IMR-90 (cell line): ENCODE measurements around the gene DPEP2NB. TPM values are rescaled to one million over a fixed set of nuclear protein-coding genes. Genes with fewer than 3 reads are reported as not detected.

ENCODE experiments used
- ATAC-seq: fragments of 200-7000 bp; cut with Tn5 transposase; 2 replicates; pipeline ENCODE4 v1.9.1; 2020; ENCODE audit warnings: low read depth, mild to moderate bottlenecking, moderate library complexity
- BruUV-seq: library from RNA; stranded (reverse); fragments of 400-500 nt; replicated peaks from 2 replicates; lab custom pipeline; 2021; lab: Mats Ljungman, UMichigan
- CTCF ChIA-PET: fragments of 300-600 bp; formaldehyde crosslinking; extraction: SDS; loops from one replicate; lab custom pipeline; 2021; ENCODE audit warnings: antibody characterized with exemption; lab: Yijun Ruan, JAX
- POLR2A ChIA-PET: fragments of 300-600 bp; sonication (Branson Sonifier 250); formaldehyde crosslinking; loops from one replicate; lab custom pipeline; 2022; ENCODE audit warnings: antibody characterized with exemption; ENCODE audit not compliant: unreplicated experiment; lab: Charles Lee
- DNase-seq: peaks from one replicate; pipeline ENCODE4 v3.0.0; 2013
- H2AFZ ChIP-seq: replicated peaks from 2 replicates; pipeline ENCODE3; 2013; ENCODE audit warnings: low read length, mild to moderate bottlenecking; ENCODE audit not compliant: poor library complexity
- H2AK5ac ChIP-seq: 2 replicates; pipeline ENCODE4 v1.6.1; 2013; ENCODE audit warnings: low read depth, low read length, inconsistent platforms
- H2AK9ac ChIP-seq: replicated peaks from 2 replicates; pipeline ENCODE3; 2013; ENCODE audit warnings: mild to moderate bottlenecking, low read depth, low read length, moderate library complexity; ENCODE audit not compliant: poor library complexity
- H2BK120ac ChIP-seq: 2 replicates; pipeline ENCODE4 v1.6.1; 2013; ENCODE audit warnings: low read depth, low read length, inconsistent platforms
- H2BK15ac ChIP-seq: 3 replicates; pipeline ENCODE4 v1.6.1; 2013; ENCODE audit warnings: low read depth, low read length, inconsistent platforms
- H2BK20ac ChIP-seq: 2 replicates; pipeline ENCODE4 v1.6.1; 2013; ENCODE audit warnings: low read depth, mild to moderate bottlenecking, inconsistent platforms, low read length, moderate library complexity
- H2BK5ac ChIP-seq: 2 replicates; pipeline ENCODE4 v1.6.1; 2013; ENCODE audit warnings: mild to moderate bottlenecking, low read depth, low read length, inconsistent platforms; ENCODE audit not compliant: poor library complexity, severe bottlenecking
- H3K14ac ChIP-seq: replicated peaks from 2 replicates; pipeline ENCODE4 v1.6.1; 2013; ENCODE audit warnings: low read depth, low read length, inconsistent platforms
- H3K18ac ChIP-seq: 2 replicates; pipeline ENCODE4 v1.6.1; 2013; ENCODE audit warnings: low read depth, low read length, control low read depth
- H3K23ac ChIP-seq: 2 replicates; pipeline ENCODE4 v1.6.1; 2013; ENCODE audit warnings: low read depth, low read length, inconsistent platforms
- H3K27ac ChIP-seq: 2 replicates; pipeline ENCODE4 v1.5.1; 2013; ENCODE audit warnings: mild to moderate bottlenecking, control low read depth, low read length; ENCODE audit not compliant: insufficient read depth
- H3K27me3 ChIP-seq: 2 replicates; pipeline ENCODE4 v1.6.1; 2013; ENCODE audit warnings: low read length; ENCODE audit not compliant: control insufficient read depth, insufficient read depth
- H3K36me3 ChIP-seq: 2 replicates; pipeline ENCODE4 v1.6.1; 2013; ENCODE audit warnings: low read length, mixed read lengths; ENCODE audit not compliant: control insufficient read depth, insufficient read depth
- H3K4ac ChIP-seq: 2 replicates; pipeline ENCODE4 v1.6.1; 2013; ENCODE audit warnings: low read depth, low read length, inconsistent platforms
- H3K4me1 ChIP-seq: 2 replicates; pipeline ENCODE4 v1.6.1; 2013; ENCODE audit warnings: low read length, mixed read lengths; ENCODE audit not compliant: control insufficient read depth, insufficient read depth
- H3K4me2 ChIP-seq: 2 replicates; pipeline ENCODE4 v1.6.1; 2013; ENCODE audit warnings: low read depth, mild to moderate bottlenecking, control low read depth, low read length, moderate library complexity
- H3K4me3 ChIP-seq: 2 replicates; pipeline ENCODE4 v1.5.1; 2013; ENCODE audit warnings: low read depth, mild to moderate bottlenecking, control low read depth, low read length, moderate library complexity; ENCODE audit not compliant: insufficient read depth
- H3K56ac ChIP-seq: 2 replicates; pipeline ENCODE4 v1.6.1; 2013; ENCODE audit warnings: low read length, inconsistent platforms; ENCODE audit not compliant: insufficient read depth; ENCODE audit errors: extremely low read depth
- H3K79me1 ChIP-seq, 2 experiments: 2 replicates each; pipeline ENCODE4 v1.6.1; 2013; ENCODE audit warnings: low read length in 2 of 2, inconsistent platforms in 1 of 2, low read depth in 1 of 2
- H3K9ac ChIP-seq: 2 replicates; pipeline ENCODE4 v1.6.1; 2013; ENCODE audit warnings: low read depth, low read length, control low read depth
- H3K9me1 ChIP-seq: 2 replicates; pipeline ENCODE4 v1.6.1; 2013; ENCODE audit warnings: low read length, inconsistent platforms; ENCODE audit not compliant: insufficient read depth
- H3K9me3 ChIP-seq: 2 replicates; pipeline ENCODE4 v1.6.1; 2013; ENCODE audit warnings: low read length; ENCODE audit not compliant: control insufficient read depth, insufficient read depth
- H4K20me1 ChIP-seq: 2 replicates; pipeline ENCODE4 v1.6.1; 2013; ENCODE audit warnings: low read length, inconsistent platforms; ENCODE audit not compliant: insufficient read depth
- H4K5ac ChIP-seq: 2 replicates; pipeline ENCODE4 v1.6.1; 2013; ENCODE audit warnings: mild to moderate bottlenecking, low read depth, low read length, control low read depth
- H4K8ac ChIP-seq, 2 experiments: 2 replicates each; pipeline ENCODE4 v1.6.1; 2013; ENCODE audit warnings: low read depth in 2 of 2, low read length in 2 of 2, control low read depth in 1 of 2, inconsistent platforms in 1 of 2
- H4K91ac ChIP-seq: 2 replicates; pipeline ENCODE4 v1.6.1; 2013; ENCODE audit warnings: low read depth, low read length, inconsistent platforms; ENCODE audit not compliant: insufficient read depth
- CHD1 ChIP-seq: IDR thresholded peaks from 2 replicates; pipeline ENCODE4 v1.6.1; 2012; ENCODE audit warnings: low read depth, low read length, improper control_type of control experiment
- MAZ ChIP-seq: IDR thresholded peaks from 2 replicates; pipeline ENCODE4 v1.6.1; 2012; ENCODE audit warnings: low read depth, mild to moderate bottlenecking, low read length, improper control_type of control experiment, moderate library complexity, borderline replicate concordance
- WGBS, 2 experiments: methylation state at CpG; one replicate each; pipeline versions ENCODE4 v1.1.5 to v1.1.7; 2013; ENCODE audit warnings: missing lambda C conversion rate in 2 of 2; ENCODE audit not compliant: insufficient read length in 1 of 2; ENCODE audit errors: extremely low coverage in 2 of 2; 5-methylcytosine and 5-hydroxymethylcytosine counted together
- dilution Hi-C: fragments of 300-500 bp; cut with HindIII; formaldehyde crosslinking; loops from one replicate; pipeline ENCODE4 v1.14.3; 2018; ENCODE audit warnings: low sequenced_read_pairs; ENCODE audit not compliant: unreplicated experiment
- in situ Hi-C: fragments of 300-500 bp; cut with MboI; formaldehyde crosslinking; loops from 3 replicates; pipeline ENCODE4 v1.14.3; 2019; ENCODE audit warnings: low sequenced_read_pairs, inconsistent platforms, mixed read lengths
- intact Hi-C: fragments of 100-400 bp; cut with micrococcal nuclease; formaldehyde crosslinking; loops from 2 replicates; pipeline ENCODE4 v1.10.0; 2022
- polyA plus RNA-seq, 3 experiments: library from polyadenylated mRNA; depleted of rRNA; stranded (reverse); fragments of >200 nt; gene quantifications; 2 replicates each; pipeline ENCODE4 v1.2.3, GENCODE V29; 2012; ENCODE audit warnings: low replicate concordance in 1 of 3
- total RNA-seq: library from RNA; depleted of rRNA; stranded (reverse); fragments of >200 nt; gene quantifications from 2 replicates; pipeline ENCODE4 v1.2.3, GENCODE V29; 2012
- TF ChIP-seq, protein P1 (sequence below): fragments of 150-350 bp; IDR thresholded peaks from 2 replicates; pipeline ENCODE4 v1.6.1; 2016; ENCODE audit warnings: low read depth, mild to moderate bottlenecking, low read length, moderate library complexity, borderline replicate concordance

Gene DPEP2NB
- total and polyA plus RNA-seq, 2 of the 4 experiments (the other 2 are of a cell fraction), result not detected

DNA sequence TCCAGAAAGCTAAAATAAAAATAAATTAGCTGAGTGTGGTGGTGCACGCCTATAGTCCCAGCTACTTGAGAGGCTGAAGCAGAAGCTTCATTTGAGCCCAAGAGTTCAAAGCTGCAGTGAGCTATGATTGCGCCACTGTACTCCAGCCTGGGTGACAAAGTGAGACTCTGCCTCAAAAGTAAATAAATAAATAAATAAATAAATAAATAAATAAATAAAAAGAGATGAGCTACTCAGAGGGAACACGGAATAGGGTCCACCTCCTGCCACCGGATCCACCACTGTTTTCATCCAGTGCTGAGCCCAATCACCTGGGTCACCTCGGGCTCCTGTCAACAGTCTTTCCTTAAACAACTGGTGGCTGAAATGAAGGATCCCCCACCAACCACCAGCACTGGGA is 28.8 kb downstream of the DPEP2NB start:
- Histone ChIP-seq H3K27ac (no peak overlapping the region), H3K18ac (no peak overlapping the region), H4K8ac (no peak overlapping the region), H3K79me1 (no peaks in the 10 kb centered on the region), H2AK9ac (no peak overlapping the region), H2BK120ac (no peak overlapping the region), H3K4me2 (no peak overlapping the region), H2AFZ (no peak overlapping the region), H3K23ac (no peak overlapping the region), H3K4ac (no peak overlapping the region), H3K4me3 (no peak overlapping the region), H4K91ac (no peak overlapping the region), H3K27me3 (peaks cover 5% of the 10 kb centered on the region; the same call in 1 of the 2 replicates), H3K14ac (no peak overlapping the region), H3K9ac (no peak overlapping the region), H2BK20ac (no peak overlapping the region), H3K4me1 (peaks cover 1% of the 10 kb centered on the region; the same call in 1 of the 2 replicates), H3K9me3 (no peaks in the 10 kb centered on the region), H4K5ac (no peak overlapping the region), H2BK5ac (no peak overlapping the region), H3K36me3 (no peaks in the 10 kb centered on the region), H2BK15ac (no peak overlapping the region), H2AK5ac (no peak overlapping the region), H4K20me1 (no peaks in the 10 kb centered on the region), H3K9me1 (no peaks in the 10 kb centered on the region), H3K56ac (no peak overlapping the region)
- in situ Hi-C loops, result loop anchor here (10.0 kb wide), 1 partner anchor 238 kb away; no protein-coding TSS in a partner anchor
- intact Hi-C loops, result no loop called here
- ATAC-seq, result no peak
- DNase-seq, result no peak
- dilution Hi-C loops, result no loop called here
- no TSS peak for BruUV-seq
- no CpG with 5 or more reads among the region's 5 CpGs for WGBS, 2 experiments
- CTCF ChIA-PET, result interaction anchor here (0.6 kb wide), 1 partner anchor 258 kb away, joined by 4 read pairs; the partner anchor contains the start of gene PLA2G15
- POLR2A ChIA-PET, result interaction anchor here (0.6 kb wide), 1 partner anchor 105 kb away, joined by 3 read pairs; no protein-coding TSS in a partner anchor
- TF ChIP-seq CHD1, result no peak
- TF ChIP-seq, protein P1, sequence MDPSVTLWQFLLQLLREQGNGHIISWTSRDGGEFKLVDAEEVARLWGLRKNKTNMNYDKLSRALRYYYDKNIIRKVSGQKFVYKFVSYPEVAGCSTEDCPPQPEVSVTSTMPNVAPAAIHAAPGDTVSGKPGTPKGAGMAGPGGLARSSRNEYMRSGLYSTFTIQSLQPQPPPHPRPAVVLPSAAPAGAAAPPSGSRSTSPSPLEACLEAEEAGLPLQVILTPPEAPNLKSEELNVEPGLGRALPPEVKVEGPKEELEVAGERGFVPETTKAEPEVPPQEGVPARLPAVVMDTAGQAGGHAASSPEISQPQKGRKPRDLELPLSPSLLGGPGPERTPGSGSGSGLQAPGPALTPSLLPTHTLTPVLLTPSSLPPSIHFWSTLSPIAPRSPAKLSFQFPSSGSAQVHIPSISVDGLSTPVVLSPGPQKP, result no peak
- no peak for TF ChIP-seq MAZ
